ENCODE results near the gene GAS7. TPM values are rescaled to one million over a fixed set of nuclear protein-coding genes. Genes with fewer than 3 reads are reported as not detected.
A peak's percentile ranks its signal among the peaks of the same experiment; 100 is the strongest.

The GAS7 gene
- total RNA-seq, 1 experiment from 2014 or later: 0.76 TPM

DNA sequence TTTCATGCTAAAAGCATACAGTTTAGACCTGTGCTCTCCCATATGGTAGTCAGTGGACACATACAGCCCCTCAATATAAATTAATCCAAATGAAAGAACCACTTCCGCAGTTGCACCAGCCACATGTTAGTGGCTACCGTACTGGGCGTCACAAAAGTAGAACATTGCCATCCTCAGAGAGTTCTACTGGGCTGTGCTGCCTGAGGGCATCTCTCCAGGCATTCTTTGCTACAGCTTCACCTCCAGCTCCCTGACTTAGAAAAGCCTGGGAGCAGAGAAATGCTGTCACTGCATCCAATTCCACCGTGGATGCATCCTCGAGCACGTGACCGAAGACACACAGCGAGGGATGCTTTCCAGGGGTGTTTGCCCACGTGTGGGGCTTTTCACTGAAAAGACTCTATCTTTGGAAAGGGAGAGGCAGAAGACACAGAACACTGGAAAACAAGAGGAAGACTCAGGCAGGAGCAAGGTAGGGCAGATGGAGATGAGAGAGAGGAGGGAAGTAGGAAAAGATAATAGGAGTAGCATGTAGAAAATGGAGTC is 86.4 kb downstream of the GAS7 start:
- DNase-seq (ENCODE audit: low read depth): no peak

DNA sequence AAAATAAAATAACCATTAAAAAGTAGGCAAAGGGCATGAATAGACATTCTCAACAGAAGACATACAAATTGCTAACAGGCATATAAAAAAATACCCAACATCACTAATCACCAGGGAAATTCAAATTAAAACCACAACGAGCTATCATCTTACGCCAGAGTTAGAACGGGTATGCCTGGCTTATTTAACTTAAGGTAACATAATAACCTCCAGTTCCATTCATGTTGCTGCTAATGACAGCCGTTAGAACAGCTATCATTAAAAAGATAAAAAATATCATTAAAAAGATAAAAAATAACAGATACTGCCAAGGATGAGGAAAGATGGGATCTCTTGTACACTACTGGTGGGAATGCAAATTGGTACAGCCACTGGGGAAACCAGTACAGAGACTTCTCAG is 89.3 kb downstream of the GAS7 start:
- DNase-seq (ENCODE audit: low read depth): no peak

DNA sequence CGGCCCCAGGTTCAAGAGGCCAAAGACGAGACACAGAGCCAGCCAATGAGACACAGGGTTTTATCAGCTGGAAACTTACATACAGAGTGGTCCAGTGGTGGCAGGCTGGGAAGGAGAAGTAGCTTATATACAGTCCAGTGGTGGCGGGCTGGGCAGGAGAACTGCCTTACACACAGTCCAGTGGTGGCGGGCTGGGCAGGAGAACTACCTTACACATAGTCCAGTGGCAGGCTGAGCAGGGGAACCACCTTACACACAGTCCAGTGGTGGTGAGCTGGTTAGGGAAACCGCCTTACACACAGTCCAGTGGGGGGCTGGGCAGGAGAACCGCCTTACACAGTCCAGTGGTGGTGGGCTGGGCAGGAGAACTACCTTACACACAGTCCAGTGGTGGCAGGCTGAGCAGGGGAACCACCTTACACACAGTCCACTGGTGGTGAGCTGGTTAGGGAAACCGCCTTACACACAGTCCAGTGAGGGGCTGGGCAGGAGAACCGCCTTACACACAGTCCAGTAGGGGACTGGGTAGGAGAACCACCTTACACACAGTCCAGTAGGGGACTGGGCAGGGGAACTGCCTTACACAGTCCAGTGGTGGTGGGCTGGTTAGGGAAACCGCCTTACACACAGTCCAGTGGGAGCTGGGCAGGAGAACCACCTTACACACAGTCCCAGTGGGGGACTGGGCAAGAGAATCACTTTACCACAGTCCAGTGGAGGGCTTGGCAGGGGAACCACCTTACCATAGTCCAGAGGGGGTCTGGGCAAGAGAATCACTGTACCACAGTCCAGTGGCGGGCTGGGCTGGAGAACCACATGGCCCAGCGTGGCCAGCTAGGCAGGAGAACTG is 90.9 kb downstream of the GAS7 start:
- no peak for DNase-seq (ENCODE audit: low read depth)

DNA sequence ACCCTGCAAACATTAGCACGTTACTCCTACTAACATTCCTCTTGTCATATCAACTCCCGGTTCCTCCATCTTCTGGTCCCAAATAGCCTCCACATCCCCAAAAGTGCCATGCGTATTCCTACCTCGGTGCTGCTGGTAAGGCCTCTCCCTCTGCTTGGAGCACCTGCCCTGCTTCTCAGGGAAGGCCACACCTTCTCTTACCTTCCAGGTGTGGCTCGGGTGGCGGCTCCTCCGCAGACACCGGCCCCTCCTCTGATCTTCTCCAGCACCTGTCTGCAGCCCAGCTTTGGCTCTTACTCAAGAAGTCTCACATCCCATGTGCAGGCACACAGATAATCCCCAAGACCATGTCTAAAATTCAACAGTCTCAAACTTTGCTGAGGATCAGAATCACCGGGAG is 92.3 kb downstream of the GAS7 start:
- no peak for DNase-seq (ENCODE audit: low read depth)

DNA sequence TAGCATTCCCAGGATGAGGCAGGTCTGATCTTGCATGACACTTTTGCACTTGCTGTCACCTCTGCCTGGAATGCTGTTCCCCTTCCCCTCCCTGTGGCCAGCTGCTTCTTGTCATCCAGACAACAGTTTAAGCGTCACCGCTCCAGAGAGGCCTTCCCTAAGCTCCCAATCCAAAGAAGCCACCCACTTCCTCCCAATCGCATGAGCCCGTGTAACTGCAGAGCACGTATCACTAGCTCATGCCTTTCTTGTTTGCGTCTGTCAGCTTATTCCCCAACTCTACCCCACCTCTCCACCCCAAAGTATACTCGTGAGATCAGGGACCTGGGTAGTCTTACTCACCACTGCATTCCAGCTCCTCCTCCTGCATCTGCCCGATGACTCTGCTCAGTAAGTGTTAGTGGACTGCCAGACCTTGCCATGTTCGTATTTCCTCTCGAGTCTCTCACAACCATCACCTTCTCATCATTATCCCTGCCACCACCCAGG is 92.8 kb downstream of the GAS7 start:
- no peak for DNase-seq (ENCODE audit: low read depth)

DNA sequence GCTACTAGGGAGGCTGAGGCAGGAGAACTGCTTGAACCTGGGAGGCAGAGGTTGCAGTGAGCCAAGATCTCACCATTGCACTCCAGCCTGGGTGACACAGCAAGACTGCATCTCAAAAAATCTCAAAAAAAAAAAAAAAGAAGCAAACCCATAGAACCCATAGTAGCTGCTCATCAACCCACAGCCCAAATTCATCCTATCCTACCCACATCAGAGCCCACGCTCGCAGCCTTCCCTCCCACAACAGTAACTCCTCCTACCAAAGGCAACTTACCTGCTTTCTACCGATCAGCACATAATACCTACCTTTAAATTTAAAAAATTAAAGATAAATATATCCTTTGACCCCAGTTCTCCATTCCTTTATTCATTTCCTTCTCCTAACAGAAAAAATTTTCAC is 94.7 kb downstream of the GAS7 start:
- DNase-seq (ENCODE audit: low read depth): no peak

DNA sequence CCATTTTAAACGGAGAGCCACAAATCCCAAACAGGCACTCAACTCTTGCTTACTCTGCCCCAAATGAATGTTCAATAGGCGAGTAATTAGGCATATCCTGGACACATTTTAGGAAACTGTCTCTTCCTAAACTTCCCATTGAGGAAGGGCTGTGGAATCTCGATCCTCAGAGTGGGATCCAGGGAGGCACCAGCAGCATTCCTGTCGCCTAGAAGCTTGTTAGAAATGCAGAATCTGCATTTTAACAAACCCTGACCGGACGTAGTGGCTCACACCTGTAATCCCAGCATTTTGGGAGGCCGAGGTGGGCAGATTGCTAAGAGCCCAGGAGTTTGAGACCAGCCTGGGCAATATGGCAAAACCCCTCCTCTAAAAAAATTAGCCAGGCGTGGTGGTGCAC is 95.6 kb downstream of the GAS7 start:
- DNase-seq (ENCODE audit: low read depth): no peak

DNA sequence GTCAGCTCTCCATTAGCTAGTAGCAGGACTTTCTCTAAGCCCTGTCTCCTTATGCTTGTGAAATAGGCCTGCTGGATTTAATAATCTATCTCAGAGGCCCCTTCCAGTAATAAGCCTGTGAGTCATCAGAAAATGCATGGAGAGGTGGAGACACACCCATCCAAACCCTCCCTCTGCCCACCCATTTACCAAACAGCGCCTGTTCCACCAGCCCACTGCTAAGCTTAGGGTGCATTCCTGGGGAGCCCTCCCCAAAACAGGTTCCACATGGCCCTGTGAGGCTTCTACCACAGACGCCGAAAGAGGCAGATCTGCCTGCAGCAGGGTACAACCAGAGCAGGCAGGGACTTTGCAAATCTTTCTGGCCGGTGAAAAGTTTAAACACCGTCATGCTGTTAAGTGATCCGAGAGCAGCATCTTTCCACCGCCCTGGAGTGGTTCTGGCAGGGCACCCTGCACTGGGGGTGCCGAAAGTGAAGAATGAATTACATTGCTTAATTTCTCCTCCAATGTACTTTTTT is 99.3 kb downstream of the GAS7 start:
- DNase-seq (ENCODE audit: low read depth): no peak

DNA sequence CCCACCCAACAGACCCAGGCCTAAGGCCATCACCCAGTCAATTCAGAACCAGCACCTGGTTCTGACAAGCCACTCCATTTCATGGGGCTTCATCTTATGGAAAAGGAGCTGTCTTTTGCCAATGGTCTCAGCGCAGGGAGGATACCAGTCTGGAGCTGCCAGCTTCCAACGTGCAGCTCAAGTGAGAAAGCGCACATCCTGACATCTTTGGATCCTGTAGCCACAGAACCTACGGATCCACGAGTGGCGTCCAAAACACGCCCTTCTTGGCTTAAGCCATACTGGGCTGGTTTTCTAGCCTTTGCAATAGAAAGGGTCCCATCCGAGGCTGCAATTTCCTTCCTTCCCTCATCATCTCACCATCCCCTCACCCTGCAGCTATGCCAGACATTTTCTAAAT is 101.8 kb downstream of the GAS7 start:
- no peak for DNase-seq (ENCODE audit: low read depth)

DNA sequence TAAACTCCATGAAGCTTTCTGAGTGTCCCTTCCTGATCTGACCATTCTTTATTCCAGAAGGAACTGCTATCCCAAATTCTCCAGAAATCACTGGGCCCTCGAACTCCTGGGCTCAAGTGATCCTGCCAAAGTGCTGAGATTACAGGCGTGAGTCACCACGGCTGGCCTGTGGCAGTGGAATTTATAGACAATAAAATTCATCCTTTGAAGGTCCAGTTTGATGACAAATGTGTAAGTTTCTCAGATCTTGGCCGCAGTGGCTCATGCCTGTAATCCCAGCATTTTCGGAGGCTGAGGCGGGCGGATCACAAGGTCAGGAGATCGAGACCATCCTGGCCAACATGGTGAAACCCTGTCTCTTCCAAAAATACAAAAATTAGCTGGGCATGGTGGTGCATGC is 103.1 kb downstream of the GAS7 start:
- DNase-seq (ENCODE audit: low read depth): peak; percentile 21

DNA sequence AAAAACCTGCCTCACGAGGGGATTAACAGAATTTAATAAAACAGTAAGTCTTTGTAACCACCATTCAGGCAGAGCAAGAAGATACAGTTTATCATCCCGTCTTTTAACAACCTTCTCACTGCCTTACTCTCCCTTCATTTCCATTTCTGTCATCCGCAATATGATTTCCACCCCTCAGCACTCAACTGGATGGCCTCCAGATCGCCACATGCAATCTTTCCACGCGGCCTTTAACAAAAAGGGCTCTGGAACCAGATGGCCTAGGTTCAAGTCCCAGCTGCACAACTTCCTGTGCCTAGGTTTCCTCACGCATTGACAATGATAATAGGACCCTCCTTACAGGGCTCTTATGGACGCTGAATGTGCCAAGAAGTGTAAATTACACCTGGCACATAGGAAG is 103.6 kb downstream of the GAS7 start:
- DNase-seq (ENCODE audit: low read depth): no peak

DNA sequence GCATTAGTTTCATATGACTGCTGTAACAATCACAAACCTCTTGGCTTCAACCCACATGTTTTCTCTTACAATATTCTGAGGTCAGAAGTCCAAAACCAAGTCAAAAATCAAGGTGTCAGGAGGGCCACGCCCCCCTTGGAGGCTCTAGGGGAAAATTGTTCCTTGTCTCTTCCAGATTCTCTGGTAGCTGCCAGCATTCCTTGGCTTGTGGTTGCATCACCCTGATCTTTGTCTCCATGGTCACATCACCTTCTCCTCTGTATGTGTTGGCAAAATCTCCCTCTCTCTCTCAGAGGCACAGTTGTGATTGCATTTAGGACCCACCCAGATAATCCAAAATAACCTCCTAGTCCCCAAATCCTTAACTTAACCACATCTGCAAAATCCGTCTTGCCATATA is 105.8 kb downstream of the GAS7 start:
- DNase-seq (ENCODE audit: low read depth): no peak

DNA sequence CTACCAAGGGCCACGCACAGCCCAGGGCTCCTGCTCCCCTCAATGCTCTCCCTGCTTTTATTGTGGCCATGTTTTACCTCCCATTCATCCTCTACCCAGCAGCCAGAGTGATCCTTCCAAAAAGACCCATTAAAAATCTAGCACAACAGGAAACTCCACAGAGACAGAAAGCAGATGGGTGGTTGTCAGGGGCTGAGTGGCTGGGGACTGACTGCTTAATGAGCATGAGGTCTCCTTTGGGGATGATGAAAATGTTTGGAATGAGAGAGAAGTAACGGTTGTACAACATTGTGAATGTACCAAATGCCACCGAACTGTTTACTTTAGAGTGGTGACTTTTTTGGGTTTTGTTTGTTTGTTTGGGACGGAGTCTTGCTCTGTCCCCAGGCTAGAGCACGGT is 107.4 kb downstream of the GAS7 start:
- no peak for DNase-seq (ENCODE audit: low read depth)

DNA sequence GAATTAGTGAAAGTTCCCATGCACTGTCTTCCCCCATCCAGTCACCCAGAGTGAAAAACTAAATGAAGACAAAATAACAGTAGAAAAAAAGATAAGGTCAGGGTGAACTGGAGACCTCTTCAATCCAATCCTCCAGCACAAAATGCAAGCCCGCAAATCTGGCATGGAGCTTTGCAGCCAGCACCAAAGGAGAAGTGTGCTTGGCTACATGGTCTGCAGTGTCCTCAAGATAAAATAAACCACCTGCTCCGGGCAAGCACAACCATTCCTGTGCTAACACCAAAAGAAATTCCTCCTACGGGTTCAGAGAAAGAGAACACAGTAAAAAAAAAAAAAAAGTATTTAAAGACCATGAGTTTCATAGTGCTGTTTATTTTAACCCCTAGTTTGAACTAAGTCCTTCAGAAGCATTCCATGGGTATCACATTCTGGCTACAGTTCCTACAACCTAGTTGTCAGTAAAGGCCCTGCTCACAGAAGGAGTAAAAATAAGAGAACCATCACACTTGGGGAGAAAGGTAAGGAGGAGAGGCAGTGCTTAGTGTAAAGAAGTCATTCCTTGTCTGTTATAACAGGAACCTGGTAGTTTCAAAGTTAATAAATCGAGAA is 109.1 kb downstream of the GAS7 start:
- no peak for DNase-seq (ENCODE audit: low read depth)

DNA sequence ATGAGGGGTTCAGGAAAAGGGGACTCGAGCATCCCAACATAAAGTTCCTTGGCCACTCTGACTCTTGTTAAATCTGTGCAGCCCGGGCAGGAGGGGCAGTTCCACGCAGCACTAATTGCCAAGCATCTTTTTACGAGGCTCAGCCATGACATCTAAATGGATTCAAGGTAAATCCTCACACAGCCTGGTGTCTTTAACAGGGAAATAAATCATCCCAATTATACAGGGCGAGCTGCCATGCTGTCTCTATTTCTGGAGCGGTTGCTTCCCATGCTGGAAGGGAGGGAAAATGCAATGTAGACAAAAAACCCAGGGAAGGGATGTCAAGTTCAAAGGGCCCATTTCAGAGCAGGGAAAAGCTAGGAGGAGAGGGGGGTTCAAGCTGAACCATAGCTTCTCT is 110.0 kb downstream of the GAS7 start:
- DNase-seq (ENCODE audit: low read depth): no peak

DNA sequence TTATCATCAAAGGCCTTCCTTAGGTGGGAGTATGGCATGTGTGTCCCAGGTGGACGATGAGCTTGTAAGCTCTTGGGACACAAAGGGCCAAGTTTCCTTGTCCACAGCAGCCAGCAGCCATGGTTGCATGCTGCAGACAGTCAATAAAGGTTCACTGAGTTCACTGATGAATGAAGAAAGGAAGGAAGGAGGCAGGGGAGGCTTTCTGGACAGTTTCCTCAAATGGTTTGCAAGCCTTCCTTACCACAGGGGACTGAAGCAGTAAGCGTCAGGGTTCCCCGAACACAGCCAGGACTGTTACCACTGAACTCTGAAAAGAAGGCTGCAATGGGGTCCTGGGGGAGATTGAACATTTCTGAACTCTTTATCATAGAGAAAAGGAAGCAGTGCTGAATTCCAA is 111.1 kb downstream of the GAS7 start:
- no peak for DNase-seq (ENCODE audit: low read depth)

DNA sequence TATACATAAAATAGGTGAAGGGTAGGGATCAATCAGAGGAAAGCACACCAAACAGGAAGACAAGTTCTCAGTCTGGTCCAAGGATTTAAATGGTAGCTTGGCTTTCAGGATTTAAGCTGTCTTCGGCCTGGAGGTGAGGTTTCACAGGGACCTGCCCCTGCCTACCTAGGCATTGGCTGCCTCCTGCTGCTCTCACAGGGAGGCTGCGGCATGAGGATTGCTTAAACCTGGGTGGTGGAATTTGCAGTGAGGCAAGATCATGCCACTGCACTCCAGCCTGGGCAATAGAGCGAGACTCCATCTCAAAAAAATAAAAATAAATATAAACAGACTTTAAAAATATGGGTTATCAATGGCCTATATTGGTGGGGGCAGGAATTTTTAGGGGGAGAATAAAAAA is 114.5 kb downstream of the GAS7 start:
- DNase-seq (ENCODE audit: low read depth): no peak

DNA sequence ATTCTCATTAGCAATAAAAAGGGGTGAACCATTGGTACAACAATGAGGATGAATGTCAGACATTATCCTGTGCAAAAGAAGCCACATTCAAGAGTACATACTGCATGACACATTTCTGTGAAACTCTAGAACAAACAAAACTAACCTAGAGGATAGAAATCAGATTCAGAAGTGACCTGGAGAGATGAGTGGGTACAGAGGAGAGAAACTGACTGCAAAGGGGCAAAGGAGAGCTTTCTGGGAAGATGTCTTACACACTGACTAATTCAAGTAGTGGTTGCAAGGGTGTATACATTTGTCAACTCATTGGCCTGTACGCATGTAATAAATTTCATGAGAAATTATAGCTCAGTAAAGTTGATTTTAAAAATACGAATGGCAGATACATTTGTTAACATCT is 115.6 kb downstream of the GAS7 start:
- DNase-seq (ENCODE audit: low read depth): no peak

DNA sequence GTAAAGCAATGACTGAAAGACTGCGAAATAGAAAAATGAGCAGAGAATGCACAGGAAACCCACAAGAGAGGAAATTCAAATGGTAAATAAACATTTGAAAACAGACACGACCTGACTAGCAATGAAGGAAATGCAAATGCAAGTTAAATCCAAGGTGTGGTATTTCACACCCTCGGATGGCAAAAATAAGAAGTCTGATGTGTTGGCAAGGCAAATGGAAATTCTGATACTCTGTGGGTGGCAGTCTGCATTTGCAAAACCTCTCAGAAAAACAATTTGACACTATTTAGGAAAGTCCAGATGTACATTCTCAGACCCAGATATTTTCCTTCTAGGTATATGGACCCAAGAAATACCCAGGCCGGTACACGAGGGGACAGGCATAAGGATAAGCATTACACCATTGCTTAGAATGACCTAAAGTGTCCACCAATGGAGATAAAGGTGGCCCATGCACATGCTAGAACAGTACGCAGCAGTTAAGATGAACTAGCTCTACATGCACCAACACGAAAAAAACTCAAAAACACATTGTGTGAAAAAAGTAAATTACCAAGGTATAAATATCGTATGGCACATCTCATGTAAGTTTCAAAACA is 116.7 kb downstream of the GAS7 start:
- no peak for DNase-seq (ENCODE audit: low read depth)

DNA sequence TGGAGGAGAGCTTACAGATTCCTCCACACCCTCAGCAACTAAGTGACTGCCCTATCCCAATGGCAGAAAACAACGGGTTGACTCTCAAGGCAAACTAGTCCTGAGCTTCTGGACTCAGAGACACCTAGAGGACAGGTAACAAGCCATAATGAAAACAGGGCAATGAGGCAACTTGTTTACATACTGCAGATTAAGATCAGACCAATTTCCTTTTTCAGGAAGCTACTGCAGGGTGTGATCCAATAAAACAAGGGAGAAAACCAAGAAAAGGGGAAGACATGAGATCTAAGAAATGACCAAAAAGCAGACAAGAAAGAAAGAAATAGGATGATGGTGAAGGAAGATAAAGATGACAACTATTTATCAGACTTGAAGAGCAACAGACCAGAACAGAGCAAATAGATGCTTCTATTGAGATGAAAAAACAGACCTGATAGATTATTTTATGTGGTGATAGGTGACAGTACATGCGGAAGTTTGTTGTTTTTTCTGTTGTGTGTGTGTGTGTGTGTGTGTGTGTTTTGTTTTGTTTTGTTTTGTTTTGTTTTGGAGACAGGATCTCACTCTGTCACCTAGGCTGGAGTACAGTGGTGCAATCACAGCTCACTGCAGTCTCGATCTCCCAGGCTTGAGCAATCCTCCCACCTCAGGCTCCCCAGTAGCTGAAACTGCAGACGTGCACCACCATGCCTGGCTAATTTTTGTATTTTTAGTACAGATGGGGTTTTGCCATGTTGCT is 120.7 kb downstream of the GAS7 start:
- DNase-seq (ENCODE audit: low read depth): no peak

DNA sequence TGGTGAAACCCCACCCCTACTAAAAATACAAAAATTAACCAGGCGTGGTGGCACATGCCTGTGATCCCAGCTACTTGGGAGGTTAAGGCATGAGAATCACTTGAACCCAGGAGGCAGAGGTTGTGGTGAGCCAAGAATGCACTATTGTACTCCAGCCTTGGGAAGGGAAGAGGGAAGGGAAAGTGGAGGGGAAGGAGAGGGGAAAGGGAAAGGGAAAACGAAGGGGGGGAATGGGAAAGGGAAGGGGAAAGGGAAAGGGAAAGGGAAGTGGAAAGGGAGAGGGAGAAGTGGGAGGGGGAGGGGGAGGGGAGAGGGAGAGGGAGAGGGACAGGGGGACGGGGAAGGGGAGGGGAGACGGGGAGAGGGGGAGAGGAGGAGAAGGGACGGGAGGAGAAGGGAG is 122.5 kb downstream of the GAS7 start:
- DNase-seq (ENCODE audit: low read depth): no peak
